Measurements from ENCODE around the gene NACC2. TPM values are rescaled to one million over a fixed set of nuclear protein-coding genes. Genes with fewer than 3 reads are reported as not detected.

NACC2 gene
- polyA plus RNA-seq, 1 donor (not counting 4 experiments of a cell fraction or from before 2014, with no cell fraction given) = 4.6 TPM

DNA sequence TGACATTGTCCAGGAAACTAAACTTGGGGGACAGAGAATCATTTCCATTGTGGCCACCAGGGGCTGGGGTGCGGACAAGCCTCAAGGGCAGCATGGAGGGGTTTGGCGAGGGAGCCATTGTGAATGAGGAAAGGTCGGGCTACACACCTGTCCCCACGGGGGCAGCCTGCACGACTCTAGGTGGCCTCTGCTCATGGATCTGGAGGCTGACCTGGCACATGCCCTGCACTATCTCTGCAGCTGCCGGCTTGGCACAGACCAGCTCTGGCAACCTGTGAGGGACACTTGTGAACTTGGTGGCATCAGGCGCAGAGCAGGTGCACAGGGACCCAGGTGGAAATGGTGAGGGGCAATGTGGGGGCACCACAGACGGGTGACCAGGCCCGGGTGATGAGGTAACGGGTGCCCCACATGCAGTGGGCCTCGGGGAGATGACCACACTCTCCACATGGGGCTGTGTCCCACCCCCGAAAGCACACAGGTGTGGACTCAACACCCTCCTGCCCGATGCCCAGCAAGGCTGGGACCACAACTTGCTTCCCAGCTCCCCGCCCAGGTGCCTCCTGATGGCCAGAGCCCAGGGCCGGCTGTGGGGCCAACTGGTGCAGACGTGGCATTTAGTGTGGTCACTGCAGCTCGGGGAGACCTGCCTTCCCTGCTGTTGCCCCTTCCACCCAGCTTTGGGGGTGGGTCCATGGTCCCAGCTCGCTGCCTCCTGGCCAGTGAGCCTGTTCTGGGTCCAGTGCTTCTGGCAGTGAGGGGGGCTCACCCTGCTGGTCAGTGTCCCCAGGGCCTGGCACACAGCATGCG, 73.0 kb downstream of the NACC2 start:
- no peak overlapping the region for H2AFZ ChIP-seq (ENCODE audit: control insufficient read depth, low read length)
- no peaks in the 10 kb centered on the region for H3K9me3 ChIP-seq (ENCODE audit: control insufficient read depth, low read depth, low read length)
- no peak for TF ChIP-seq EZH2 (IDR thresholded peaks at IDR 0.05; ENCODE audit: low read length)
- TF ChIP-seq, protein P1, sequence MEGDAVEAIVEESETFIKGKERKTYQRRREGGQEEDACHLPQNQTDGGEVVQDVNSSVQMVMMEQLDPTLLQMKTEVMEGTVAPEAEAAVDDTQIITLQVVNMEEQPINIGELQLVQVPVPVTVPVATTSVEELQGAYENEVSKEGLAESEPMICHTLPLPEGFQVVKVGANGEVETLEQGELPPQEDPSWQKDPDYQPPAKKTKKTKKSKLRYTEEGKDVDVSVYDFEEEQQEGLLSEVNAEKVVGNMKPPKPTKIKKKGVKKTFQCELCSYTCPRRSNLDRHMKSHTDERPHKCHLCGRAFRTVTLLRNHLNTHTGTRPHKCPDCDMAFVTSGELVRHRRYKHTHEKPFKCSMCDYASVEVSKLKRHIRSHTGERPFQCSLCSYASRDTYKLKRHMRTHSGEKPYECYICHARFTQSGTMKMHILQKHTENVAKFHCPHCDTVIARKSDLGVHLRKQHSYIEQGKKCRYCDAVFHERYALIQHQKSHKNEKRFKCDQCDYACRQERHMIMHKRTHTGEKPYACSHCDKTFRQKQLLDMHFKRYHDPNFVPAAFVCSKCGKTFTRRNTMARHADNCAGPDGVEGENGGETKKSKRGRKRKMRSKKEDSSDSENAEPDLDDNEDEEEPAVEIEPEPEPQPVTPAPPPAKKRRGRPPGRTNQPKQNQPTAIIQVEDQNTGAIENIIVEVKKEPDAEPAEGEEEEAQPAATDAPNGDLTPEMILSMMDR (optimal IDR thresholded peaks at IDR 0.05 in 1 of 3, IDR thresholded peaks at IDR 0.05 in 1 of 3, conservative IDR thresholded peaks at IDR 0.05 in 1 of 3; ENCODE audit: extremely low read depth in 1 of 3, insufficient read depth in 2 of 3, low read length in 3 of 3) = no peak
- H3K9ac ChIP-seq (ENCODE audit: control insufficient read depth, extremely low read depth, insufficient read depth, low read length) = no peak overlapping the region
- no peak overlapping the region for H3K4me3 ChIP-seq (ENCODE audit: control insufficient read depth in 2 of 3, extremely low read depth in 1 of 3, insufficient read depth in 2 of 3, low read depth in 1 of 3, low read length in 3 of 3)
- H3K36me3 ChIP-seq (ENCODE audit: control insufficient read depth in 2 of 2, extremely low read depth in 1 of 2, insufficient read depth in 2 of 2, low read length in 2 of 2) = peaks cover 5 to 9% of the 10 kb centered on the region in 2 experiments
- H3K4me2 ChIP-seq (ENCODE audit: control insufficient read depth, extremely low read depth, insufficient read depth, low read depth, low read length) = no peak overlapping the region
- H4K20me1 ChIP-seq (ENCODE audit: control insufficient read depth, extremely low read depth, insufficient read depth, low read length) = peaks cover 7% of the 10 kb centered on the region
- no peaks in the 10 kb centered on the region for H3K27me3 ChIP-seq (ENCODE audit: control insufficient read depth, extremely low read depth, insufficient read depth, low read length)
- dilution Hi-C loops (cut with MboI; ENCODE audit: extremely low pct_ligation_motif_present, low sequenced_read_pairs) = no loop called here
- H3K27ac ChIP-seq (ENCODE audit: control insufficient read depth, insufficient read depth, low read length) = no peak overlapping the region
- peaks cover 3% of the 10 kb centered on the region for H3K9me1 ChIP-seq (ENCODE audit: control insufficient read depth, extremely low read depth, insufficient read depth, low read length)
- DNase-seq (ENCODE audit: low read depth, low spot score) (no peak), FAIRE-seq (no peak)
- H3K4me1 ChIP-seq (ENCODE audit: control insufficient read depth, extremely low read depth, insufficient read depth, low read length) = no peaks in the 10 kb centered on the region
- H3K79me2 ChIP-seq (ENCODE audit: control insufficient read depth, insufficient read depth, low read length) = peaks cover 36% of the 10 kb centered on the region

DNA sequence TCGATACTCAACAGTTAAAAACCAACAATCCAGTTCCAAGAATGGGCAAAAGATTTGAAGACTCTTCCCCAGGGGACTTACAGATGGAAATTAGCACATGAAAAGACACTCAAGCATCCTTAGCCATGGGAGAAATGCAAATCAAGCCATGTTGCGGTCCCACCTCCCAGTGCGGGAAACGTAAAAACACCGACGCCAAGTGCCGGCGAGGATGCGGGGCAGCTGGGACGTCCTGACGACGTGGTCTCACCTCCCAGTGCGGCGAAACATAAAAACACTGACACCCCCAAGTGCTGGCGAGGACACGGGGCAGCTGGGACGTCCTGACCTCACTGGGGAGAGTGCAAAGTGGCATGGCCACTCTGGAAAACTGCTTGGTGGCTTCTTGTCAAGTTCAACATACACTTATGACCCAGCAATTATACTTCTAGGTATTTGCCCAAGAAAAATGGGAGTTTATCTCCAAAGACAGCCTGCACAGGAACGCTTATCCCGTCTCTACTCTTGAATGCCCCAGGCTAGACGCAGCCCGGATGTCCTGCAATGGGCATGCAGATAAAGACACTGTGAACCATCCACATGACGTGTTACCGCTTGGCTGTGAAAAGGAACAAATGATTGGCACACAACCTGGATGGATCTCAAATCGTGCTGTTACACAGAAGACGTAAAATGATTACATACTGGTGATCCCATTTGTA, 73.8 kb downstream of the NACC2 start:
- no peaks in the 10 kb centered on the region for H3K4me1 ChIP-seq (ENCODE audit: control insufficient read depth, extremely low read depth, insufficient read depth, low read length)
- no peak overlapping the region for H3K4me2 ChIP-seq (ENCODE audit: control insufficient read depth, extremely low read depth, insufficient read depth, low read depth, low read length)
- TF ChIP-seq, protein P1 (optimal IDR thresholded peaks at IDR 0.05 in 1 of 3, IDR thresholded peaks at IDR 0.05 in 1 of 3, conservative IDR thresholded peaks at IDR 0.05 in 1 of 3; ENCODE audit: extremely low read depth in 1 of 3, insufficient read depth in 2 of 3, low read length in 3 of 3) = no peak
- peaks cover 7 to 9% of the 10 kb centered on the region in 2 experiments for H3K36me3 ChIP-seq (ENCODE audit: control insufficient read depth in 2 of 2, extremely low read depth in 1 of 2, insufficient read depth in 2 of 2, low read length in 2 of 2)
- no peak overlapping the region for H2AFZ ChIP-seq (ENCODE audit: control insufficient read depth, low read length)
- H3K27me3 ChIP-seq (ENCODE audit: control insufficient read depth, extremely low read depth, insufficient read depth, low read length) = no peaks in the 10 kb centered on the region
- H3K79me2 ChIP-seq (ENCODE audit: control insufficient read depth, insufficient read depth, low read length) = peaks cover 41% of the 10 kb centered on the region
- no peaks in the 10 kb centered on the region for H3K9me3 ChIP-seq (ENCODE audit: control insufficient read depth, low read depth, low read length)
- H3K4me3 ChIP-seq (ENCODE audit: control insufficient read depth in 2 of 3, extremely low read depth in 1 of 3, insufficient read depth in 2 of 3, low read depth in 1 of 3, low read length in 3 of 3) = no peak overlapping the region
- H3K9ac ChIP-seq (ENCODE audit: control insufficient read depth, extremely low read depth, insufficient read depth, low read length) = no peak overlapping the region
- DNase-seq (ENCODE audit: low read depth, low spot score) = no peak
- dilution Hi-C loops (cut with MboI; ENCODE audit: extremely low pct_ligation_motif_present, low sequenced_read_pairs) = no loop called here
- peaks cover 7% of the 10 kb centered on the region for H4K20me1 ChIP-seq (ENCODE audit: control insufficient read depth, extremely low read depth, insufficient read depth, low read length)
- H3K27ac ChIP-seq (ENCODE audit: control insufficient read depth, insufficient read depth, low read length) = no peak overlapping the region
- no peak for FAIRE-seq
- H3K9me1 ChIP-seq (ENCODE audit: control insufficient read depth, extremely low read depth, insufficient read depth, low read length) = peaks cover 3% of the 10 kb centered on the region
